ENCODE data around the gene MRPL43. TPM values are rescaled to one million over a fixed set of nuclear protein-coding genes. Genes with fewer than 3 reads are reported as not detected.

Gene MRPL43
- total and polyA plus RNA-seq, 4 donors = 30.5 to 76.0 (median 57.8) TPM

DNA sequence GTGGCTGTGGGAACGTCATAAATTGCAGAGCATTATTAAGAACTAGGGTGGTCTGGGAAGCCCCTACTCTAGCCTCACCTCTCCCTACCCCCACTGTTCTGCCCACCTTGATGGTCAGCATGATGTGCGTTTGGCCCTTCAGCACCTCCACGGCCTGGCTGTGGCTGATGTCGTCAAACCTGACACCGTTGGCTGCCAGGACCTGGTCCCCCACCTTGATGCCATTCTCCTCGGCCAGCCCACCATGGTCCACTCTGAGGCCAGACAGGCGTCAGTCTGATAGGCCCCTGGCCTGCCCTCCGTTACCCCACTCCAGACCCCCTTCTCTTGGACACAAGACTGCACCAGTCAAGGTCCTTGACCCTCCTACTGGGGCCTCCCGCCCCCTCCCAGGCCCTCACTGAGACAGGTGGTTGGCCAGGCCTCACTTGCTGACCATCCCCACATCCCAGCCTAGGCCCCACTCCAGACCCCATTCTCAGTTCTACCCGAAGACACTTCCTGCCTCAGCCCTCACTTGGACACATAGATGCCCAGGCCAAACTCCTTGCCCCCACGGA, 34.5 kb upstream of the MRPL43 start:
- no peak overlapping the region for H3K9ac ChIP-seq (ENCODE audit: low read depth in 1 of 2, low read length in 2 of 2)
- no peak overlapping the region for H3K27ac ChIP-seq (ENCODE audit: low read depth in 1 of 2, low read length in 2 of 2)
- TF ChIP-seq YY1 (IDR thresholded peaks at IDR 0.05) = no peak
- no peak for TF ChIP-seq EGR1 (IDR thresholded peaks at IDR 0.05; ENCODE audit: low read depth in 2 of 2)
- TF ChIP-seq, protein P1, sequence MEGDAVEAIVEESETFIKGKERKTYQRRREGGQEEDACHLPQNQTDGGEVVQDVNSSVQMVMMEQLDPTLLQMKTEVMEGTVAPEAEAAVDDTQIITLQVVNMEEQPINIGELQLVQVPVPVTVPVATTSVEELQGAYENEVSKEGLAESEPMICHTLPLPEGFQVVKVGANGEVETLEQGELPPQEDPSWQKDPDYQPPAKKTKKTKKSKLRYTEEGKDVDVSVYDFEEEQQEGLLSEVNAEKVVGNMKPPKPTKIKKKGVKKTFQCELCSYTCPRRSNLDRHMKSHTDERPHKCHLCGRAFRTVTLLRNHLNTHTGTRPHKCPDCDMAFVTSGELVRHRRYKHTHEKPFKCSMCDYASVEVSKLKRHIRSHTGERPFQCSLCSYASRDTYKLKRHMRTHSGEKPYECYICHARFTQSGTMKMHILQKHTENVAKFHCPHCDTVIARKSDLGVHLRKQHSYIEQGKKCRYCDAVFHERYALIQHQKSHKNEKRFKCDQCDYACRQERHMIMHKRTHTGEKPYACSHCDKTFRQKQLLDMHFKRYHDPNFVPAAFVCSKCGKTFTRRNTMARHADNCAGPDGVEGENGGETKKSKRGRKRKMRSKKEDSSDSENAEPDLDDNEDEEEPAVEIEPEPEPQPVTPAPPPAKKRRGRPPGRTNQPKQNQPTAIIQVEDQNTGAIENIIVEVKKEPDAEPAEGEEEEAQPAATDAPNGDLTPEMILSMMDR (IDR thresholded peaks at IDR 0.05; ENCODE audit: low read depth, low read length, missing input control) = no peak
- no peak for TF ChIP-seq NR2F2 (IDR thresholded peaks at IDR 0.05)
- no peak for TF ChIP-seq FOXA1 (IDR thresholded peaks at IDR 0.05)
- TF ChIP-seq, protein P2, sequence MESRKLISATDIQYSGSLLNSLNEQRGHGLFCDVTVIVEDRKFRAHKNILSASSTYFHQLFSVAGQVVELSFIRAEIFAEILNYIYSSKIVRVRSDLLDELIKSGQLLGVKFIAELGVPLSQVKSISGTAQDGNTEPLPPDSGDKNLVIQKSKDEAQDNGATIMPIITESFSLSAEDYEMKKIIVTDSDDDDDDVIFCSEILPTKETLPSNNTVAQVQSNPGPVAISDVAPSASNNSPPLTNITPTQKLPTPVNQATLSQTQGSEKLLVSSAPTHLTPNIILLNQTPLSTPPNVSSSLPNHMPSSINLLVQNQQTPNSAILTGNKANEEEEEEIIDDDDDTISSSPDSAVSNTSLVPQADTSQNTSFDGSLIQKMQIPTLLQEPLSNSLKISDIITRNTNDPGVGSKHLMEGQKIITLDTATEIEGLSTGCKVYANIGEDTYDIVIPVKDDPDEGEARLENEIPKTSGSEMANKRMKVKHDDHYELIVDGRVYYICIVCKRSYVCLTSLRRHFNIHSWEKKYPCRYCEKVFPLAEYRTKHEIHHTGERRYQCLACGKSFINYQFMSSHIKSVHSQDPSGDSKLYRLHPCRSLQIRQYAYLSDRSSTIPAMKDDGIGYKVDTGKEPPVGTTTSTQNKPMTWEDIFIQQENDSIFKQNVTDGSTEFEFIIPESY (IDR thresholded peaks at IDR 0.05) = no peak
- TF ChIP-seq, protein P3, sequence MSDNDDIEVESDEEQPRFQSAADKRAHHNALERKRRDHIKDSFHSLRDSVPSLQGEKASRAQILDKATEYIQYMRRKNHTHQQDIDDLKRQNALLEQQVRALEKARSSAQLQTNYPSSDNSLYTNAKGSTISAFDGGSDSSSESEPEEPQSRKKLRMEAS (IDR thresholded peaks at IDR 0.05) = no peak
- TF ChIP-seq TAF1 (conservative IDR thresholded peaks at IDR 0.05) = no peak
- TF ChIP-seq HNF4G (IDR thresholded peaks at IDR 0.05) = no peak
- no peak for TF ChIP-seq RXRA (IDR thresholded peaks at IDR 0.05)
- TF ChIP-seq GABPA (IDR thresholded peaks at IDR 0.05 in 1 of 2, conservative IDR thresholded peaks at IDR 0.05 in 1 of 2) = no peak
- no peaks in the 10 kb centered on the region for H3K9me3 ChIP-seq (ENCODE audit: control insufficient read depth in 4 of 4, low read length in 3 of 4)
- H3K4me3 ChIP-seq (ENCODE audit: low read depth in 1 of 3, low read length in 3 of 3) = no peak overlapping the region
- DNase-seq (ENCODE audit: low spot score) = no peak
- no peaks in the 10 kb centered on the region for H3K36me3 ChIP-seq (ENCODE audit: control insufficient read depth in 4 of 4, insufficient read depth in 3 of 4, low read depth in 1 of 4, low read length in 3 of 4)
- 89% methylated on average over 11 of the region's 11 CpGs for WGBS
- peaks cover 0 to 2% (median under 1%) of the 10 kb centered on the region in 4 donors for H3K27me3 ChIP-seq (ENCODE audit: control insufficient read depth in 4 of 4, insufficient read depth in 4 of 4, low read length in 3 of 4)
- peaks cover 0 to 4% (median under 1%) of the 10 kb centered on the region in 4 donors for H3K4me1 ChIP-seq (ENCODE audit: control insufficient read depth in 4 of 4, insufficient read depth in 4 of 4, low read length in 3 of 4)

DNA sequence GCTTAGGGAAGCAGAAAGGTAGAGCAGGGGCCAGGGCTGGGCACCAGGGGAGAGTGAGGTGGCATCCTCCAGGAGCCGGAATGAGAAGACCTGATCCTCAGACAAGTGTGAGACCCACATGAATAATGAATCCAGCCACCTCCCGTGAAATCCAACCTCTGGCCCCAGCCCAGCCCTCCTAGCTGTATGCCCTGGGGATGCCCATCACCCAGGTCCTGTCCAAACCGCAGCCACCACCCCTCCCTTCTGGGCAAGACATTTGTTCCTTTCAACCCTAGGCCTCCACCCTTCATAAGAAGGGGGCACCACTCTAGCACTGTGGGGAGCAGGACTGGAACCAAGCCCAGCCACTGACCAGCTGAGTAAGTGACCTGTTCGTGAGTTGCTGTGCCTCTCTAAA, 33.9 kb upstream of the MRPL43 start:
- H3K27ac ChIP-seq (ENCODE audit: low read depth in 1 of 2, low read length in 2 of 2) = no peak overlapping the region
- H3K4me1 ChIP-seq (ENCODE audit: control insufficient read depth in 4 of 4, insufficient read depth in 4 of 4, low read length in 3 of 4) = peaks cover 0 to 4% (median under 1%) of the 10 kb centered on the region in 4 donors
- DNase-seq (ENCODE audit: low spot score) = no peak
- H3K9ac ChIP-seq (ENCODE audit: low read depth in 1 of 2, low read length in 2 of 2) = no peak overlapping the region
- TF ChIP-seq, protein P3 (IDR thresholded peaks at IDR 0.05) = no peak
- TF ChIP-seq NR2F2 (IDR thresholded peaks at IDR 0.05) = no peak
- H3K27me3 ChIP-seq (ENCODE audit: control insufficient read depth in 4 of 4, insufficient read depth in 4 of 4, low read length in 3 of 4) = peaks cover 0 to 2% (median under 1%) of the 10 kb centered on the region in 4 donors
- no peaks in the 10 kb centered on the region for H3K36me3 ChIP-seq (ENCODE audit: control insufficient read depth in 4 of 4, insufficient read depth in 3 of 4, low read depth in 1 of 4, low read length in 3 of 4)
- 81% methylated on average over 4 of the region's 4 CpGs for WGBS
- H3K4me3 ChIP-seq (ENCODE audit: low read depth in 1 of 3, low read length in 3 of 3) = no peak overlapping the region
- H3K9me3 ChIP-seq (ENCODE audit: control insufficient read depth in 4 of 4, low read length in 3 of 4) = no peaks in the 10 kb centered on the region

DNA sequence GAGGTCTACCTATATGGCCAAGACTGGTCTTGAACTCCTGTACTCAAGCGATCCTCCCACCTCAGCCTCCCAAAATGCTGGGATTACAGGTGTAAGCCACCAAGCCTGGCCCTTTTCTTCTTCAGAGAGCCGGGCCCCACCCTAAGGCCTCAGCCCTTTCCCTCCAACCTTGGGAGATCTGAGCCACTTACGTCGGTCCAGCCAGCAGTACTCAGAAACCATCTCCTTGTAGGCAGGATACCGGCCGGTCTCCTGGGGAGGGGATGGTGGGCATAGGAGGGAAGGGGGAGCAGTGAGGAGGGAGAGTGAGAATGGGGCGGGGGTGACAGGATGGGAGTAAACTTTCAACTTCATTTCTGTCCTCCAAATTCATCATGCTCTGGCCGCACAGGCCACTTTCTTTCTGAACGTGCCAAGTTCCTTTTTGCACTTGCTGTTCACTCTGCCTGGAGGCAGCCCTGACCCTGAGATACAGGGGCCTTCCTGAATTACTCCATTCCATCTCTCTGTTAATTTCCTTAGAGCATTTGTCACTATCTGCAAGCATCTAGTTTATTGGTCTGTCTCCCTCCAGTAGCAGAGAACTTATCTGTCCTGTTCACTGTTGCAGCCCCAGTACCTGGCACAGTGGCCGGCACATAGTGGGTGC, 33.3 kb upstream of the MRPL43 start:
- TF ChIP-seq, protein P1 (IDR thresholded peaks at IDR 0.05; ENCODE audit: low read depth, low read length, missing input control) = no peak
- TF ChIP-seq EGR1 (IDR thresholded peaks at IDR 0.05; ENCODE audit: low read depth in 2 of 2) (no peak), FOXA2 (IDR thresholded peaks at IDR 0.05) (no peak), SP1 (IDR thresholded peaks at IDR 0.05) (no peak), HNF4G (IDR thresholded peaks at IDR 0.05) (no peak), GABPA (IDR thresholded peaks at IDR 0.05 in 1 of 2, conservative IDR thresholded peaks at IDR 0.05 in 1 of 2) (no peak), HNF4A (conservative IDR thresholded peaks at IDR 0.05) (no peak), FOXA1 (IDR thresholded peaks at IDR 0.05) (no peak), RXRA (IDR thresholded peaks at IDR 0.05) (no peak), TAF1 (conservative IDR thresholded peaks at IDR 0.05) (no peak)
- TF ChIP-seq, protein P2 (IDR thresholded peaks at IDR 0.05) = no peak
- 86% methylated on average over 10 of the region's 10 CpGs for WGBS
- H3K36me3 ChIP-seq (ENCODE audit: control insufficient read depth in 4 of 4, insufficient read depth in 3 of 4, low read depth in 1 of 4, low read length in 3 of 4) = no peaks in the 10 kb centered on the region
- H3K9ac ChIP-seq (ENCODE audit: low read depth in 1 of 2, low read length in 2 of 2) = no peak overlapping the region
- no peaks in the 10 kb centered on the region for H3K9me3 ChIP-seq (ENCODE audit: control insufficient read depth in 4 of 4, low read length in 3 of 4)
- DNase-seq (ENCODE audit: low spot score) = no peak
- H3K4me3 ChIP-seq (ENCODE audit: low read depth in 1 of 3, low read length in 3 of 3) = no peak overlapping the region
- H3K4me1 ChIP-seq (ENCODE audit: control insufficient read depth in 4 of 4, insufficient read depth in 4 of 4, low read length in 3 of 4) = peaks cover 0 to 4% (median under 1%) of the 10 kb centered on the region in 4 donors
- H3K27ac ChIP-seq (ENCODE audit: low read depth in 1 of 2, low read length in 2 of 2) = no peak overlapping the region
- peaks cover 0 to 2% (median under 1%) of the 10 kb centered on the region in 4 donors for H3K27me3 ChIP-seq (ENCODE audit: control insufficient read depth in 4 of 4, insufficient read depth in 4 of 4, low read length in 3 of 4)
